Superior temporal gyrus (tissue), 1 donor: Measurements from ENCODE around the gene CBX5.

Experiments
- DNase-seq: peaks from one replicate; pipeline ENCODE4 v3.0.0-alpha.2; 2016; ENCODE audit errors: extremely low spot score

The CBX5 gene

DNA sequence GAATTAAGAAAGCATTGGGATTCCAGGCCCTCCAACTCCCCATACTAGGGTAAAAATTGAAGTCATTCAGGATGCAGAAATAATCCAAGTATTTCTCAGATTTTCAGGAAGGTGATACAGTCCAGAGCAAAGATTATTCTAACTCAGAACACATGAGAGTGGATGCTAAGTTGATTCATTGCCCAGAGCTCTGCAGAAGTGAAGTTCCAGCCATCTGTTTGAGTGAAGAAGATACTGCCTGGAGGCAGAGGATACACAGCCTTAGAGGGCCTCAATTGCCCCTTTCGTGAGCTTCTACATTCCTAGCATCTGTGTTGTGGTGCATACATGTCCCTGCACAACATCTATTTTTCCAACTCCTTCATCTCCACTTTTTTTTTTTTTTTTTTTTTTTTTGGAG, 54.3 kb downstream of the CBX5 start:
- no peak for DNase-seq

DNA sequence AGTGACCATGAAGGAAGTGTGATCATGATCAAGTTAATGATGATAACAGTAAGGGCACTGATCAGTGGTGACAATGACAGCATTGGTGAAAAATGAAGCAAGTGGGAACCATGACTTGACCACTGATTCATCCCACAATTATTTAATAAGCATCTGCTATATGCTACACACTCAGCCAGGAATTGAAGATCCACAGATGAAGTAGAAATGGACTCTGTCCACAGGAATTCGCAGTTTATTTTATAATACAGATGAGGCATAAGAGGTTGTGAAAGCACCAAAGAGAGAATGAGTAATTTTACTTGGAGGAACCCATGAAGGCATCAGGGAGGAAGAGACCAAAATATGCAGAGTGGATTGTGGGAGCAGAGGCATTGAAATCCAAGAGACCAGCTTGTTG, 57.3 kb downstream of the CBX5 start:
- no peak for DNase-seq

DNA sequence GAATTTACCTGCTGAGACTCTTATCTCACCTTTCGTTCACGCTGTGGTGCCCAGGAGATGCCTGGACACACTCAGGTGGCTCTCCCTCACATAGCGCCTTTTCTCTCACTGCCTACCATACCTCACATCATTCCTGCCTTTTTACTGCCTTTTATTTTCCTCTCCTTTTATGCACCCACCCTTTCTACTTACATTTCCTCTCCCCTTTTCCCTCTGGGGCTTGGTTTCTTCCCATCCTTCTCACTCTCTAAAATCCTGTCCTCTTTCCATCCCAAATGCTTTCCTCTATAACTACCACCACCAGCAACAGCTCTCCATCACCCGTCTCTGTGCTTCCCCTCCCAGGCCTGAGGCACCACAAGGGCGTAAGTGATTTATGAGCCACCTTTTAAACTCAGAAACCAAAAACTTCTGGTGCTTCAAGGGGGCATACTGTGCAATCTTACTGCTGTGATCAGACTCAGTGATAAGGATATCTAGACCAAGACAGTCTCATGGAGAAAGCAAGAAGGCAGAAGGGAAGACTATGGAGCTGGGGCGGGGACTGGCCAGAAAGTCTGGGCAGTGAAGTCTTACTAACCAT, 58.4 kb downstream of the CBX5 start:
- DNase-seq, result no peak

GRCh38 chr12:54220567-54220966, 59.4 kb downstream of the CBX5 start:
- DNase-seq, result no peak

DNA sequence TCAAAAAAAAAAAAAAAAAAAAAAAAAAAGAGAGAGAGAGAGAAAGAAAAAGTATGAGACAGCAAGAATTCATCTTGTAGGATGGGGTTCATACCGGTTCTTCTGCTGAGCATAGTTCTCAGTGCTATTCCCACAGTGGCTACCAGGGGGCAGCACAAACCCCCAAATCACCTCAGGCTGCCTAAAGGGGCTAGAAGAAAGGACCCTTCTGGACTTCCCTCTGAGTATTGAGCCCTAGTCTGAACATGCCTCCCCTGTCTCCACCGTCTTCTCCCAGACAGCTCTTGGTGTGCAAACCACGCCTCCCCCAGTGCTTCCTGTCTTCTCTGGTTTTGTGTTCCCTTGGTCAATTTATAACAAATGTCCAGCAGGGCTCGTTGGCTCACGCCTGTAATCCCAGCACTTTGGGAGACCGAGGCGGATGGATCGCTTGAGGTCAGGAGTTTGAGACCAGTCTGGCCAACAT, 59.8 kb downstream of the CBX5 start:
- DNase-seq, result peak; percentile 83

- peak; percentile 82 for DNase-seq
Observed at GRCh38 chr12:54217774-54218241, 62.1 kb downstream of the CBX5 start.

DNA sequence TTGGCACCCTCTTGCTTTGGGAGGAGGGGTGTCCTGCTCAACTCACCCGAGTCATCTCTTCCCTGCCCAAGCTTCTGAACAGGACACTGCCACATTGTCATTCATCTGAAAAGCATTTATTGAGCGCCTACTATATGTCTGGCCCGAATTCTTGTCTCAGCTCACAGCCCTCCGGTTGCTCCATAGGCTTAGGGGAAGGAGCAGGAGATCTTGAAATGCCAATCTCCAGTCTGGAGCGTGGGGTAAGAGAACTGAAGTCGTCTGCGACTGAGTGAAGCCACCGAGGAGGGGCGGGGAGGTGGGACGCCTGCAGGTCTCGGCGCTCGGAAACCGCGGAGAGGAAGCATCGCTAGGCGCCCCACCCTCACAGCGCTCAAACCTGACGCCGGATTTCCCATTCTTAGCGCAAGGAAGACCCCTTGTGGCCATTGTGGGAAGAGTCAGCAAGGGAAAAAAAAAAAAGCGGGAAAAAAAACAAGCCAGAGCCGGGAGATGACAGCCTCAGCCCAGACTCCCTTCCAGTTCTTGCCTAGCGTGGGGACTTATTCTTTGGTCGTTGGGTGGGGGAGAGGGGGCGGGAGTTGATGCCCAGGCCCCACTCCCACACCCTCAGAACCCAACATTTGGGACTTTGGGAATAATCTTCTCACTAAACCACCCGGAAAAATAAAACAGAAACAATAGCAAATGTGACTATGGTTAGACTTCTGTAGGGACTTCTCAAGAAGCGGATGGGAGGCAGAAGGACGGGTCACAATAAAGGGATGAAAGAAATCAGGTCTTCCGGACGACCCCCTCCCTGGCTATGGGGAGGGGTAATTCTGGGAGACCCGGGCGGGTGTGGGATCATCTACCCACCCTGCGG, 62.9 kb downstream of the CBX5 start:
- peak; percentile 95 for DNase-seq

DNA sequence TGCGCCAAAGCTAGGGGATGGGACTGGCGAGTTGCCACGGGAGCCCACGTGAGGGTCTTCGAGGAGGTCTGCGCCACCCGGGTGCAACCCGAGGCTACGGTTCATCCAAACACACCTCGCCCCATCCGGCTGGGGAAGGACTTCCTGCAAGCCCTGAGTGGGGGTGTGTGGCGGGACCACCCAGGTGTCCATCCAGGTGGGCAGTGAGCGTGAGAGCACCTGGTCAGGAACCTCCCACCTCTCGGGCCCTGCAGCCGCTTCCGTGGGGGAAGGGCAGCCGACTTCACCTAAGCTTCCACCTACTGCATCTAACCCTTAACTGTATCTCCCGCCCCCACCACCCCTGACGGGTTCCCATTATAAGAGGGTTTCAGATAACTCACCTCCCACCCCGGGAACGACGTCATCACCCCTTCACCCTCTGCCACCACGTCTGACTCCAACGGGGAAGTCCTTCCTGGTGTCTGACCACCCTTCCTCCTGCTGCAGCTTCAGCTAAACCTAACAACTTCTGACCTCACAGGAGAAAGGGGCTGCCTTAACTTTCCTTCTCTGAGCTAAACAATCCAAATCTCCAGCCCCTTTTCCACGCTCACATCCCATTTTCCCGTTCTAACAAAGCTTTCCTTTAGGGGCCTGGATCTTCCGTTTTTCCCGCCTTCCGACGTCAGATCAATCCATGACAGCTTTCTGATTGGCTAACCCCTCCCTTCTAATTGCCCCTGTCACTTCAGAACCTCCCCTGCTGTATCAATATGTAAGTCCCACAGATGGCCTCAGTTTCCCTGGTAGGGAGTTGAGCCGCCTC, 63.7 kb downstream of the CBX5 start:
- no peak for DNase-seq

GRCh38 chr12:54214553-54215406, 65.1 kb downstream of the CBX5 start:
- peak; percentile 88 for DNase-seq

GRCh38 chr12:54213079-54213478, 66.8 kb downstream of the CBX5 start:
- DNase-seq, result no peak

- no peak for DNase-seq
Observed at GRCh38 chr12:54211920-54212319, 68.0 kb downstream of the CBX5 start.

DNA sequence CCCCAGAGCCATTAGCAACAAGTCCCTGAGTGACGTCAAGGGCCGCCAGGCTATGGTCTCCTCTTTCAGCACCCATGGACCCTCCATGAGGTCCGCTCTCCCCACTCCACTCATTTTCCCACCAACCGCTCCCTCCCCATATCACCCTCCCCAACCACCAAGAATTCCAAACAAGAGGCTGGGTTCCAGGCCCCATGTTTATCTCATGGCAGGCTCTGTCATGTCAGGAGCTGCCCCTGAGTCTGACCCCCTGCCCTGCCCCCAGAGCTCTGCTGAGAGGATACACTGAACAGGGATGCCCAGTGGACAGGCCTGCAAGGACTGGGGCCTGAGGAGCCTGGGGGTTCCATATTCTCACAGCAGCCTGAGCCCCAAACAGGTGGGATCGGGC, 69.5 kb downstream of the CBX5 start:
- no peak for DNase-seq

- no peak for DNase-seq
Observed at GRCh38 chr12:54208591-54208990, 71.3 kb downstream of the CBX5 start.

GRCh38 chr12:54207539-54208294, 72.2 kb downstream of the CBX5 start:
- peak; percentile 66 for DNase-seq

DNA sequence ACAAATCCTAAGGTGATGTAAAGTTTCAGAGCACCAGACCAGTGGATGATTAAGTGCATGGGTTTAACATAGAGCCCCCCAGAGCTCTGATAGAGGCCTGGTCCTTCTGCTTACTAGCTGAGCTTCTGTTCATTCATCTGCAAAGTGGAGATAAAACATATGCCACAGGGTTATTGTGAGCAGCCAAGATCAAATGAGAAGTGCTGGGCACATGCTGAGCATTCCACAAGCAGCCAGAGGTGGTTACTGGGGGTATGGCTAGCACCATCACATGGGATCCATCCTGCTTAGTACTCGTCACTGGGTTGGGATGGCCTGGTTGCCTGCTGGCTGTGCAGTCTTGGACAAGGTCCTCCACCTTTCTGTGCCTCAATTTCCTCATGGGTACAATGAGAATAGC, 73.1 kb downstream of the CBX5 start:
- DNase-seq, result no peak

- no peak for DNase-seq
Observed at GRCh38 chr12:54204316-54204715, 75.6 kb downstream of the CBX5 start.

- peak; percentile 63 for DNase-seq
Observed at GRCh38 chr12:54201001-54201794, 78.7 kb downstream of the CBX5 start.

GRCh38 chr12:54200412-54200811, 79.5 kb downstream of the CBX5 start:
- DNase-seq, result no peak

DNA sequence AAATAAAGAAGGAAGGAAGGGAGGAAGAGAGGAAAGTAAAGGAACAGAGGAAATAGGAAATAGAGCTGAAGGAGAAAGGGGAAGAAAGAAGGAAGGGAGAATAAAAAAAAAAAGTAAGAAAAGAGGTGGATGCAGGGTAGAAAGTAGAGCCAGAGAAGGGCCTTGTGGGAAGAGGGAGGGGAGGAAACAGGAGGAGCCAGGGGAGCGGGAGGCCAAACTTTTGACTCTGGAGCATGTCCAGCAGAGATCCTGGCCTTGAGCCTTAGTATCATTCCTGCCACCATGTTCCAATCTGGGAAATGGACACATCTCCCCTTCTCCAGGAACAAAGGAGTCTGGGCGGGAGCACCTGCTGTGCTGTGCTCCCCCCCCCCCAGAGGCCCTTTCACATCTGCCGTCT, 80.0 kb downstream of the CBX5 start:
- DNase-seq, result no peak

DNA sequence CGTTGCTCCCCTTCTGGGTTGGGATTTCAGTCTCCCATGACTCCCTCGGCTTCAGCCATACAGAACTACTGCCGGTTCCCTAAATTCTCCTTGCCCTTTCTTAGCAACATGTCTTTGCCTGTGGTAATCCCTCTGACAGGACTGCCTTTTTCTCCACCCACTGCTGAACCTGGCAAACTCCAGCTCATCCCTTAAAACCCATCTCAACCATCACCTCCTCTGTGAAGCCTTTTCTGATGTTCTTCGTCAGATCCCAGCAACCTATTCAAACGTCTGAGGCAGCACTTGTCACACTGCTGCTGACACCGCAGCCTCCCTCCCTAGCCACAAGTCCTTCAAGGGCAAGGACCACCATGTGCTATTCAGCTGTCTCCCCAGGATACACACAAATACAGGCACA, 80.9 kb downstream of the CBX5 start:
- DNase-seq, result no peak
